ENCODE results near the gene NFE2L3.
"Not testable (repeated sequence)": the region's sequence is repeated elsewhere in the genome, so short reads cannot be mapped to it uniquely, and the experiment has no call there.

NFE2L3 gene, protein sequence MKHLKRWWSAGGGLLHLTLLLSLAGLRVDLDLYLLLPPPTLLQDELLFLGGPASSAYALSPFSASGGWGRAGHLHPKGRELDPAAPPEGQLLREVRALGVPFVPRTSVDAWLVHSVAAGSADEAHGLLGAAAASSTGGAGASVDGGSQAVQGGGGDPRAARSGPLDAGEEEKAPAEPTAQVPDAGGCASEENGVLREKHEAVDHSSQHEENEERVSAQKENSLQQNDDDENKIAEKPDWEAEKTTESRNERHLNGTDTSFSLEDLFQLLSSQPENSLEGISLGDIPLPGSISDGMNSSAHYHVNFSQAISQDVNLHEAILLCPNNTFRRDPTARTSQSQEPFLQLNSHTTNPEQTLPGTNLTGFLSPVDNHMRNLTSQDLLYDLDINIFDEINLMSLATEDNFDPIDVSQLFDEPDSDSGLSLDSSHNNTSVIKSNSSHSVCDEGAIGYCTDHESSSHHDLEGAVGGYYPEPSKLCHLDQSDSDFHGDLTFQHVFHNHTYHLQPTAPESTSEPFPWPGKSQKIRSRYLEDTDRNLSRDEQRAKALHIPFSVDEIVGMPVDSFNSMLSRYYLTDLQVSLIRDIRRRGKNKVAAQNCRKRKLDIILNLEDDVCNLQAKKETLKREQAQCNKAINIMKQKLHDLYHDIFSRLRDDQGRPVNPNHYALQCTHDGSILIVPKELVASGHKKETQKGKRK

DNA sequence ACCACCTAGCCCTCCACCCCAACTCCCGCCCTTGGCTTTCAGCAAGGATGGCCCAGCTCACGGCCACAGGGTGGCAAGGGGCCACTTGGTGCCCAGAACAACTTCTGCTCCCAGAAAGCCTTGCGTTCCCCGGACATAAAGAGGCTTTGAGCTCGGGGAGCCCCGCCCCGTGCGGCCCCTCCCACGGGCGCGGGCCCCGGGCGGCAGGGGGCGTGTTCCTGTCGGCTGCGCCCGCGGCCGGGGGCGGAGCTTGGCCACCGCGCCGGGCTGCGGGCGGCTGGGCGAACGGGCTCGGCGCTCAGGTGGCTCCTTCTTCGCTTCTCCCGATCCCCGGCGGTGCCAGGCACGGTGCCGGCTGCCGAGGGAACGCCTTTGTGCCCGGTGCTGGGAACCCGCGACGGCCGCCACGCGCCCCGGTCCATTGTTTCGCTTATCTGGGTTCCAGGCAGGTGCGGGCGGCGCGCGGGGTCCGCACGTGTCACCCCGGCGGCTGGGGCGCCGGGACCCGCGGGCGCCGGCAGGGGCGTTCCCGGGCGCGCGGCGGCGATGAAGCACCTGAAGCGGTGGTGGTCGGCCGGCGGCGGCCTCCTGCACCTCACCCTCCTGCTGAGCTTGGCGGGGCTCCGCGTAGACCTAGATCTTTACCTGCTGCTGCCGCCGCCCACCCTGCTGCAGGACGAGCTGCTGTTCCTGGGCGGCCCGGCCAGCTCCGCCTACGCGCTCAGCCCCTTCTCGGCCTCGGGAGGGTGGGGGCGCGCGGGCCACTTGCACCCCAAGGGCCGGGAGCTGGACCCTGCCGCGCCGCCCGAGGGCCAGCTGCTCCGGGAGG, at the start of gene NFE2L3:
Gene NFE2L3 (plus strand): TSS at position 246 of the 829 bp plus-strand sequence. CDS start 301 bp downstream, at position 547.
- DNase-seq: peak; percentile 10

DNA sequence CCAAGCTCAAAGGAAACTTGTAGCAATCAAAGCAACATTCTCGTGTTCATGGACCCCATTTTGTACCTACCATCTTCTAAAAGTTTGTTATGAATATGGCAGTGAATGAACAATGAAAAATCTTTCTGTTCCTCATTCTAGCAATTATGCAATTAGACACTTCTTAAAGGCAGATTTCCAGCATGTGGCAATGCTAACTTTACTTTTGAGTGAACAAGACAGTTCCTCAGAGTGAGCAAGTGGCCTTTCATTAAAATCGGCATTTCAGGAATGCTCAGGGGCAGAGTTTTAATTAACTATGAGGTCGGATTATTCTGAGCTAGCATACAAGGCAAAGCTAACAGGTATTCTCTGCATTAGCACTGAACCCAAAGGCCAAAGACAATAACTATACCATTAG, 48.4 kb upstream of the NFE2L3 start:
- DNase-seq: peak; percentile 3

DNA sequence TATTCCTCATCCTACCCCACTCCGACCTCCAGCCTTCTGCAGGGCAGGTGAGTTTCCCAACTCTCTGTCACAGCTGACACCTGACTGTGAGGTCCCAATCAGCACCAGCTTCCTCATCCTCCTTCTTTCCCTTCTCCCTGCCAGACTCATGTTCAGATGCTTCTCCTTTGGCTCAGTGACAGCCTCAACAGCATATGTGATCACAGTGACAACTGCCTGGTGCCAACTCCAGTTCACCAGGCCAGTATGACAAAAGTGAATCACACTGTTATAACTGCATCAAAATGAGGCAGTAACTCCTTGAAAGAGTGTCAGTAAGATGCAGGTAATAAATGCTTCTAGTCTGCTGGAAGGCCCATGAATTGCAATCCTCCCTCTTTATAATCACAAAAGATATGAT, 46.8 kb upstream of the NFE2L3 start:
- DNase-seq: no peak

DNA sequence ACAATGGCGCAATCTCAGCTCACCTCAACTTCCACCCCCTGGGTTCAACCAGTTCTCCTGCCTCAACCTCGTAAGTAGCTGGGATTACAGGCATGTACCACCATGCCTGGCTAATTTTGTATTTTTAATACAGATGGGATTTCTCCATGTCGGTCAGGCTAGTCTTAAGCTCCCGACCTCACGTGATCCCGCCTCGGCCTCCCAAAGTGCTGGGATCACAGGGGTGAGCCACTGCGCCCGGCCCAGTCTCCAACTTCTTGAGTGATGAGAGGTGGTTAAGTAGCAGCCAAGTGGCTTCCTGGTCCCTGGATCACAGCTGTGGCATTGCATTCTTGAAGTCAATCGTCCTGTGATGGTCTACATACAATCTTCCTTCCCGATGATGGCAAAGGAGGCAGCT, 46.1 kb upstream of the NFE2L3 start:
- DNase-seq: no peak

DNA sequence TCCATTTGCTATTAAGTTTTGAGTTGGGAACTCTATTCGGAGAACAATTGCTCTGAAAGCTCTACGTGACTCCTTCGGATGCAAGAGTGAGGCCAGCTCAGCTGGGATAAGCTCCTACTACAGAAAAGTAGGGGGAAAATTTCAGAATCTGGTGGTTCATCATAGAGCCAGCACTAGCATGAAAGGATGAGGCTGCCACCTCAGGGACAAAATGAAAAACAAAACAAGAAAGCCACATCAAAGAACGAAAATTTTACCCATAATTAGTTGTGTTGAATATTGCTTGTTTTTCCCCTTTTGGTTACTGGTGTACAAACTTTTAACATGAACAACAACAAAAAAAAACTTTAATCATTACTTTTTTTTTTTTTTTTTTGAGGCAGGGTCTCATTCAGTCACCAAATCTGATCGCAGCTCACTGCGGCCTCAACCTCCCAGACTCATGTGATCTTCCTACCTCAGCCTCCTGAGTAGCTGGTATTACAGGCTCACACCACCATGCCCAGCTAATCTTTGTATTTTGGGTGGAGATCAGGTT, 39.7 kb upstream of the NFE2L3 start:
- no peak for DNase-seq

DNA sequence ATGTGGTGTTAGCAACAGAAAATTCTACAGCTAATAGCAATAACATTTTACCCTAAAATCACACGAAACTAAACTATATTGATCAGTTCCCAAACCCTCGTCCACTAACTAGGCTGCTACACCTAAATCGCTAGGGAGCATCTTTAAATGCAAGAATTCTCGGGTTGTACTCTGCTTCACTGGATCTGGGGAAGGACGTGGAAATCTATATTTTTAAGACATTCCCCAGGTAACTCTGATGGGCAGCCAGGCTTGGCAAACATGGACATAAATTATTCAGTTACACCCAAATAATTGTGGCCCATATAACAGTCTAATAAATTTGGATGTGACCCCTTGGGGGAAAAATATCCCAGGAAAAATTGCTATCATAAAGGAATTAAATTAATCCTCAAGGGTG, 36.3 kb upstream of the NFE2L3 start:
- no peak for DNase-seq

DNA sequence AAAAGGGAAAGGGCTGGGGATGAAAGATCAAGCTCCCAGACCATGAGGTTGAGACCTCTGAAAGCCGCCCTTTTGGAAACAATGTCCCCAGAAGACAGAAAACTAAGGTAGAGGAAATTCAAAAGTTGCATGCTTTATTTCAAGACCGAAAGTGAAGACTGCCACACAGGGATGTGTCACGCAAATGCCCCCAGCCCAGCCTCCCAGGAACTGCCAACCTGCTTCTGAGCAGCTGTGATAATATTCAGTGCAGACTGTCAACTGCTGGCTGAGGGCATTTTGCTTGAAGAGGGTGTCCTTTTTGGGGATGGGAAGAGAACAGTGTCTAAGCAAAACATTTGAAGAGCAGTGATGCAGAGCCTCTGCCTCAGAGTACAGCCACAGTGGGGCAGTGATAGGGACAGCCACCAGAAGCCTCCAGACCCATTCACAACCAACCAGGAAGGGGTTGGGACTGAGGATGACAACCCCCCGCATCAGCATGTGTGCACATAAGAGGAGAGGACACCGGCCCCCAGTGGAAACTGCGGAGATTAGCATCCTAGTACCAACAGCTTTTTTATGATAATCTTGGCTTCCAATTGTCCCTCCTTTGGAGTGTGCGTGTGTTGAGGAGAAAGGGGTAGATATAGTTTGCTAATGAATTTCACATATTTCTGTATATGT, 34.7 kb upstream of the NFE2L3 start:
- no peak for DNase-seq

DNA sequence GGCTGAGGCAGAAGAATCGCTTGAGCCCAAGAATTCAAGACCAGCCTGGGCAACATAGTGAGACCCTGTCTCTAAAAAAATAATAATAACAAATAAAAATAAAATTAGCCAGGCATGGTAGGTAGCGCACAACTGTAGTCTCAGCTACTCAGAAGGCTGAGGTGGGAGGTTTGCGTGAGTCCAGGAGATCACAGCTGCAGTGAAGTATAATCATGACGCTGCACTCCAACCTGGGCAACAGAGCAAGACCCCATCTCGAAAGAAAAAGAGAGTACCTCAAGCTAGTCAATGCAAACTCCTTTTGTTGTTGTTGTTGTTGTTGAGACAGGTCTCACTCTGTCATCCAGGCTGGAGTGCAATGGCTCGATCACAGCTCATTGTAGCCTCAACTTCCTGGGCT, 34.0 kb upstream of the NFE2L3 start:
- DNase-seq: no peak

DNA sequence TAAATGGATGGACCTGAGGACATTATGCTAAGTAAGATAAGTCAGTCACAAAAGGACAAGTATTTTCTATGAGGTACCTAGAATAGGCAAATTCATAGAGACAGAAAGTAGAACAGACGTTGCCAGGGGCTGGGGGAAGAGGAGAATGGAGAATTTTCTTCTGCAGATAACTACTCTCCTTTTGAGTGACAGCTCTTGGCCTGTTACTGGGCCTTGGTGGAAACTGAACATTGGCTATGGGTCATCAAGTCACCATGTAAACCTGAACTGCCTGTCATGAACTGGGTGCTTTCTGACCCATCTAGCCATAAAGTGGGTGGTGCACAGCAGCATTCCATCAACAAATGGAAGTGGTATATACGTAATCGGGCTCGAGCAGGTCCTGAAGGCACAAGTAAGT, 29.3 kb upstream of the NFE2L3 start:
- DNase-seq: no peak

DNA sequence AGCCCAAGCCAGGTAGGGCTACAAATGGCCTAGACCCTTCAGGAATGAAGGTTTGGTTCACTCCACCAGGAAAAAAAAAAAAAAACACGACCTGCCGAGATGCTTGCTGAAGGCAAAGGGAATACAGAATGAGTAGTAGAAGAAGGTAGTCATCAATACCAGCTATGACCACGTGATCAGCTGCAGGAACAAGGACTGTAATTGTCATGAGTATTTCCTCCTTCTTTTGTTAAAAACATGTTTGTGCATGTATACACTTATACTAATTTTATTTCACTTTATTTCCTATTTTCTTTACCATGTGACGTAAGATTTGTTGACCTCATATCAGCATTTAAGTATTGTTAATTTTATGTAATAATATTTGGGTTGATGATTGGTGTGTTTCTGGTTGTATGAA, 27.2 kb upstream of the NFE2L3 start:
- not testable (repeated sequence) for DNase-seq

DNA sequence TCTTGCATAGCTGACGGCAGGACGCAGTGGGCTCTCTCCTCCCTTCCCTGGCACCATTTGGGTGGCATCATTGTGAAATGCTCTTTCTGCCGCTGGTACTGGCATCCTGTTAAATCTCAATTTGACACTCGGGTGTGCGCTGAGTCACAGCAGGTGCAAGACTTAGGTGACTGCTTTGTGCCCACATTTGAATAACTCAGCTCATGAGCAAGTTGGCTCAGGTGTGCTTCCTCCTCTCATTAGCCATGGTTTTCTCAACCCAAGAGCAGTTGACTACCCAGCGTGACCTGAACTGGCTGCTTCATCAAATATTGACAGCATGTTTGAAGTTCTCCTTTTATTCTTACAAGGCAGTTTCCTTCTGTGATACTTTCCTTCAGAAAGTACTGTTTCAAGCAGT, 24.6 kb upstream of the NFE2L3 start:
- DNase-seq: no peak

DNA sequence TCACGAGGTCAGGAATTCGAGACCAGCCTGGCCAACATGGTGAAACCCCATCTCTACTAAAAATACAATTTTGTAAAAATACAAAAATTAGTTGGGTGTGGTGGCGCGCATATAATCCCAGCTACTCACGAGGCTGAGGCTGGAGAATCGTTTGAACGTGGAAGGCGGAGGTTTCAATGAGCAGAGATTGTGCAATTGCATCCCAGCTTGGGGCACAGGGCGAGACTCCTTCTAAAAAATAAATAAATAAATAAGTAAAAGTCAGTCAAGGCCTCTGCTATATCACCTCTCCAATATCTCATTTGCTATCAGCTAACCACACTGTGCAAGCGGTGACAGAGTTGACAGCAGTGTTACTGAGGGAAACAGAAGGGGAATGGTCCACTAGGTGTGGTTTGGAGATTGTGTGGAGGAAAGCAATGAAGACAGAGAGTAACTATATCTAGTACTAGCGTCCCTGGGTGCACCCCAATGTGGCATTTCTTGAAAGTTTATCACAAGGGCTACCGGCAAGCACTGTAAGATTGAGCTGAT, 20.9 kb upstream of the NFE2L3 start:
- no peak for DNase-seq

DNA sequence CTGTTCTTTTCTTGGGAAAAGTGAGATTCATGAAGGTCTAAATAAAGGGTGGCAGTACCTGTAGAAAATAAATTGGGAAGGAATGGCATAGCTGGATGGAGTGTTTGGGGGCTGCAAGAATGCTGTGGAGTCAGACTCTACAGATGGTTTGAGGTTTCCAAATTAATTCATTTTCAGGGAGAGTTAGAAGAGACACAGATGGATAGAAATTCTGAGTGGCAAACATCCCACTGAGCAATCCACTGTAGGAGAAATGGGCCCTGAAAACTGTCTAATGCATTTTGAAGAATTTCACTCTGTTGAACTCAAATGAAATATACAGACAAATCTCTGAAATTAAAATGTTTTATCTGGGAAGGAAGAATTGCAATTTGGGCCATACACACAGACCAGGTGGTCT, 16.9 kb upstream of the NFE2L3 start:
- no peak for DNase-seq

DNA sequence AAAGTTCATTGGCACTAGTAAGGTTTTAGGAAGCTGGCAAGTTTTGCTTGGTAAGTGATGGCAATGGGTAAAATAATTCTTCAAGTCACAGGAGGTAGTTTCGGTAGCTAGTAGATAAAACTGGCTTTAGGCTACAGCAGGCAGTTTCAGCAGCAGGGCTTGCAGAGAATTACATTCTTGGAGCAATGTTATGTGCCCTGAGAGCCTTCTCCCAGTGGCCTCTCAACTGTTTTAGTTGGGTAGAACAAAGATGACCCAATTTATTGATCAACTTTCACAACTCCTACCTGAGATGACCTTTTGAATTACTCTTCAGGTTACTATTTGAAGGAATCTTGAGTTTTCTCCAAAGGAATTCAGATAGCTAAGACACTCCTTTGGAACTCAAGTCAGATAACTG, 16.4 kb upstream of the NFE2L3 start:
- no peak for DNase-seq

DNA sequence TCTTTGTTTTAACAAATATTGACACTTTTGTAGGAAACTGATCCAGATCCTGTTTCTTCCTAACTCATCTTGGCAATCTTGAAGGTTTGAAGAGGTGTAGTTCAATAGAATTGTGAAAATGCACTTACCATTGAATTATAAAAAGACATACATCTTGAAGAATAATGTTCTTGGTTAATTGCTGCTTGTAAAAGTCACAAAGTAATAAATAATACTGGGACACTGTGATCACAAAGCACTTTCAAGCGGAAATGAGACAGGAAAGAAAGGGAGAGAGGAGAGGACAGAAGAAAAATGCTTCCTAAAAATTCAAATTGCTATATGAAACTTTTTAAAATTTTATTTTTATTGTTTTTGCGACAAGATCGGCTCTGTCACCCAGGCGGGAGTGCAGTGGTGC, 15.2 kb upstream of the NFE2L3 start:
- DNase-seq: no peak

DNA sequence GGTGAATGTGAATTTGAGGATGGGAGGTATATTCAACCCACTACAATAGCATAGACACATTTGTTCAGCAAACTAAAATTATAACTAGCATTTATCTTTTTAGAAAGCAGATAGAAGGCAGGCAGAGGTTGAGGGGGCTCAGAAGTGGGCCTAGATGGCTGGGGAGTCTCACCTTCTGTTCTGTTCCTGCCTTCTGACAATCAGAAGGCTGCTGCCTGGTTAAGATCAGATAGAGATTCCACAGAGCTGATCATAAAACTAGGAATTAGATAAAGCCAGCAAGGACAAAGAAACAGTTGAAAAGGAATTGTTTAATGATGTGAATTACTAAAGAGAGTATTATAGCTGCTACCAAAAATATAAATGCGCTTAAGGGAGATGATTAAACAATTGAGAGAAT, 11.6 kb upstream of the NFE2L3 start:
- DNase-seq: no peak

DNA sequence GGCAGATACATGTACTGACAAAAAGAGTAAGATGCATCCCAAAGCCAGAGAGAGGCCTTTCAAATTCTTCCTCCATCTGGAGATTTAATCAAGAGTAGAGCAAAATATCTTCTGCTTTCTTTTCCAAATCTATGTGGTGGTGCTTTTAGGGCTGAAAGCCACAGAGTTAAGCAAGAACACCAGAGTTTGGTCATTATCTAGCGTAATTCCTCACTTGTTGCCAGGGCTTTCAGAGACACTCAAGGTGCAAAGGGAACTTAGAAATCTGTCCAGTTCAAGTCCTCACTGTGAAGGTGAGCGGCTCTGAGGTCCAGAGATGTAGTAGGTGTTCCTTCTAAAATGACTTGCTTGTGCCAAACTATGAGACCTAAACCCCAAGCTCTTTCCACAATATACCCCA, 10.9 kb upstream of the NFE2L3 start:
- no peak for DNase-seq

DNA sequence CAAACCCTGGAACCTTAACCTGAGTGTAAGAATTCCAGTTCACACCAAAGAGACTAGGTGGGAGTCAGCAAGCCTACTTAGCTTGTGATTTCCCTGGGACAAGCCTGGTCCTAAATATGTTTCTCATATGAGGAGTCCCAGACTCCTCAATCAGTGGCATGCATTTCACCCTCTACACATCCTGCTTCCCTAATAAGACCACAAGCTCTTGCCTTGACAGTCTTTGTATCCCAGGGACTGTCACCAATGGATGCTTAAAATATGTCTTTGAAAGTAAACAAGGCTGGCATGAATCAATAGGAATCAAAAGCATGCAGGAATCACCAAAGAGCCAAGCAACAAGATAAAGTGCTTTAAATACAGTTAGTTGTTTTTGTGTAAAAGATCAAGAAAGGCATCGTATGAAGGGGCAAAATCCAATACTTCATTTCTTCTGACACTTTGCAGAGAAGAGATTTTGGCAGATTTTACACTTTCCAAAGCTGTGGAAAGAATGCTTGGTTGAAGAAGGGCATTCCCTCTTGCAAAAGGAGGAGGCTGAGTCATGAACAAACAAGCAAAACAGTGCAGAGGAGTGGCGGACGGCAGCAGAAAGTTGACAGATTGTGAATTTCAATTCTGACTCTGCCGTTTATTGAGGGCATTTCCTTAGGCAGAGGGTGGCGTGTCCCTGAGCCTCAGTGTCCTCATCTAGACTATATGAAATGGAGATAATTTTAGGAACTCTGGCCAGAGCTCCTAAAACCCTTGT, 8.5 kb upstream of the NFE2L3 start:
- no peak for DNase-seq

DNA sequence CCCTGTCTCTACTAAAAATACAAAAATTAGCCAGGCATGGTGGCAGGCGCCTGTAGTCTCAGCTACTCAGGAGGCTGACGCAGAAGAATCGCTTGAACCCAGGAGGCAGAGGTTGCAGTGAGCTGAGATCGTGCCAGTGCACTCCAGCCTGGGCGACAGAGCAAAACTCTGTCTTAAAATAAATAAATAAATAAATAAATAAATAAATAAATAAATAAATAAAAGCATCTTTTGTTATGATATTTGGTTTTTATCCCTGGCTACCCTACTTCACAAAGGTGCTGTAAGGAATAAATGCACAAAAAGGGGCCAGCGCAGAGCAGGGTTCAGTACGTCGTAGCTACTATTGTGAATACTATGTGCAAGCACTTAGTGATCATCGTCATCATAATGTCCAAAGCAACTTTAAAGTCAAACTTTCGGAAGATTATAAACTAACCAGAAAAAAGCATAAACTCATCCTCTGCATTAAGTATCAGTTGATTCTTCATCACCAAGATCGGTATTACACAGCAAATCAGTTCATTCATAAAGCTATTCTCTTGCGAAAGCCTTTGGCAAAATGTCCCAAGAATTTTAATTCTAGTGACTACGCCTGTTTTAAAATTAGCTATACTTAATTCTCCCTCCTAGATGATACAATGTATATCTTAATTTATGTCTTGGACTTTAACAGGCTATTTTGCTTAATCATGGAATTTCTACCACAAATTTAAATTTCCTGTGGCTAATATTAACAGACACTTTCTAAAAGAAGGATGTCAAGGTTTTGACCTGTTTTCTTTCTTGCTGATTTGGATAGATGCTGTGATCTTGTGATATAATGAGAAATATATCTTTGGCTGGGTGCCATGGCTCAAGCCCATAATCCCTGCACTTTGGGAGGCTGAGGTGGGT, 7.6 kb upstream of the NFE2L3 start:
- no peak for DNase-seq

DNA sequence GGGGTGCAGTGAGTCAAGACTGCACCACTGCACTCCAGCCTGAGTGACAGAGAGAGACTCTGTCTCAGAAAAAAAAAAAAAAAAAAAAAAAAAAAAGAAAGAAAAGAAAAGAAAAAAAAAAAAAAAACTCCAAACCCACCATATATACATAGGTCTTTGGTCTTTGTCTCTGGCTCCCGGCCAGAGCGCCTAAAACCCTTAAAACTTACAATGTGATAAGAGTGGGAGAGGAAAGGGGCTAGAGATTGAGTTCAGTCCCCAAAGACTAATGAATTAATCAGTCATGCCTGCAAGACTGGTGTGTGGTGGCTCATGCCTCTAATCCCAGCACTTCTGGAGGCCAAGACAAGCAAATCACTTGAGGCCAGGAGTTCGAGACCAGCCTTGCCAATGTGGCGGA, 6.8 kb upstream of the NFE2L3 start:
- DNase-seq: no peak

DNA sequence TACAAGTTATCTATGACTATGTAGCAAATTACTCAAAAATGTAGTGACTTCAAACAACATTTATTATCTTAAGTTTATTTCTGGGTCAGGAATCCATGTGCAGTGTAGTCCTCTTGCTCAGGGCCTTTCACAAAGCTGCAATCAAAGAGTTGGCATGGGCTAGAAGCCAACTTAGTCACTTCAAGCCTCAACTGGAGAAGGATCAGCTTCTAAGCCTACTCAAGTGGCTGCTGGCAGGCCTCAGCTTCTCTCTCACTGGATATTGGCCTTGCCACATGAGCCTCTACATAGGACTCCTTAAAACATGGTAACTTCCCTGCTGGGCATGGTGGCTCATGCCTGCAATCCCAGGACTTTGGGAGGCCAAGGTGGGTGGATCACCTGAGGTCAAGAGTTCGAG, 5.0 kb upstream of the NFE2L3 start:
- no peak for DNase-seq

Data from SIG-M5 (cell line).